ENCODE results near the gene FCRL4. TPM values are rescaled to one million over a fixed set of nuclear protein-coding genes. Genes with fewer than 3 reads are reported as not detected.
A peak's percentile ranks its signal among the peaks of the same experiment; 100 is the strongest.

Gene FCRL4
- total and polyA plus RNA-seq, 5 donors from 2014 or later, result not detected

DNA sequence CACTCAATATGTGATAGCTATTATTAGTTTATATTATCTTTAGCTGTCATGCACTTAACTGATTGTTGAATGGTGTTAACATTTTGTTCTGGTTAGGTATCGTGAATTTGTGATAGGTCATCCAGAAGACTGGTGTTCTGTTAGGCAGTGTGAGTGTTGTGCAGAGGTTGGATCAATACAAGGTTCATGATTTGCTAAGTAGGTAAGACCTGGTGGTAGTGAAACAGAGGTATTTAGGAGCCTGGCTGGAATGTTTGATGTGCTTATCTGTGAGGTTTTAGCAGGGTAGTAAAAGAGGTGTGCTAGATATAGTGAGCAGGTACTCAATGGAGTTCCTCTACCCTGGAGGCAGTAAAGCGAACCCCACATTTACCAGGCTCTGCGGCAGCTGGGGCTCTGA, 20.3 kb upstream of the FCRL4 start:
- no peaks in the 10 kb centered on the region for H3K36me3 Mint-ChIP-seq
- H3K27ac Mint-ChIP-seq, result no peak overlapping the region

DNA sequence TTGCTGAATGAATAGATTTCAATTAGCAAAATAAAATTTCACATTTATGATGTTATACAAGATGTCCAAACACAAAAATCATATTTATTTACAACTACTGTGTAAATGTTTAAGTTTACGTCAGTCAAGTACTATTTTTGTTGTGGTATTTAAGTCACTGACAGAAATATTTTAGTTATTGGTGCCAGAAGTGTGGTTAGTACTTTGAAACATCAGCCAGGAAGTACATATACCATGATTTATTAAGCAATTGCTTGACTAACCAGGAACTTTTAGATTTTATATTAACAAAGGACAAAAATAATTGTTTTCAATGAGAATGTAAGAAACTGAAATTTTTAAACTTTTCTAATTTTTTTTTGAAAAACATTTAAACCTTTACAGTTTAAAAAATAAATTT, 2.4 kb upstream of the FCRL4 start:
- peaks cover 0 to 8% (median 4%) of the 10 kb centered on the region in 4 donors for H3K4me1 Mint-ChIP-seq
- Histone ChIP-seq H3K27me3 (ENCODE audit: control insufficient read depth, insufficient read depth, low read length) (peaks cover 5% of the 10 kb centered on the region), H3K9me3 (ENCODE audit: control insufficient read depth in 2 of 2, low read length in 2 of 2) (no peaks in the 10 kb centered on the region), H3K36me3 (ENCODE audit: control insufficient read depth, insufficient read depth, low read length) (no peaks in the 10 kb centered on the region), H3K4me3 (ENCODE audit: low read depth, low read length) (no peak overlapping the region), H3K4me1 (ENCODE audit: control insufficient read depth, insufficient read depth, low read length, poor library complexity, severe bottlenecking) (no peaks in the 10 kb centered on the region), H3K27ac (ENCODE audit: insufficient read depth, low read length, poor library complexity, severe bottlenecking) (no peak overlapping the region)
- H3K36me3 Mint-ChIP-seq, result no peaks in the 10 kb centered on the region
- peaks cover 19% of the 10 kb centered on the region for H3K27me3 Mint-ChIP-seq
- no peak overlapping the region for H3K4me3 Mint-ChIP-seq
- DNase-seq (no peak), ATAC-seq (ENCODE audit: low read depth in 2 of 2) (no peak)
- peaks cover 0 to 3% (median 0%) of the 10 kb centered on the region in 7 donors for H3K9me3 Mint-ChIP-seq
- H3K27ac Mint-ChIP-seq, result no peak overlapping the region

More for the DNA sequence above, 20.3 kb upstream of the FCRL4 start:
- Histone ChIP-seq H3K9me3 (ENCODE audit: control insufficient read depth in 2 of 2, low read length in 2 of 2) (no peaks in the 10 kb centered on the region), H3K27ac (ENCODE audit: insufficient read depth, low read length, poor library complexity, severe bottlenecking) (no peak overlapping the region), H3K36me3 (ENCODE audit: control insufficient read depth, insufficient read depth, low read length) (no peaks in the 10 kb centered on the region), H3K27me3 (ENCODE audit: control insufficient read depth, insufficient read depth, low read length) (peaks cover 3% of the 10 kb centered on the region), H3K4me3 (ENCODE audit: low read depth, low read length) (no peak overlapping the region), H3K4me1 (ENCODE audit: control insufficient read depth, insufficient read depth, low read length, poor library complexity, severe bottlenecking) (no peaks in the 10 kb centered on the region)
- Mint-ChIP-seq H3K9me3 (no peaks in the 10 kb centered on the region), H3K4me1 (no peaks in the 10 kb centered on the region), H3K27me3 (no peaks in the 10 kb centered on the region), H3K4me3 (no peak overlapping the region)
- ATAC-seq (ENCODE audit: low read depth in 2 of 2) (no peak), DNase-seq (no peak)

DNA sequence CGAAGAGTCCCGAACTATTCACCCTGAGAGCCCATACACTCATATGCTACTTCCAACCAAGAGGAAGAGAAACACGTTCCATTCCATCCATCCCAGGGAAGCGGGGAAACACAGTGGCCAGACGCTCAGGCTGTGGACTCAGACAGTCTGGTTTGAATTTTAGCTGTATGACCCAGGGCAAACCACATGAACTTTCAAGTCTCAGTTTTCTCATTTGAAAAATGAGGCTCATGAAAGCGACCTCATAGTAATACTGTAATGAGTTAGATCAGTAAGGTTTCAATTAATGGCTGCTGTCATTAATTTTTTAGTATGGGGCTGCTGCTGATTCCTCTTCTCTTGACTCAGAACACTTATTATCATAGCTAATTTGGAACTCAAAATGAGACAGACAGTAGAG, 1.5 kb downstream of the FCRL4 start:
- peaks cover 0 to 1% (median 0%) of the 10 kb centered on the region in 7 donors for H3K9me3 Mint-ChIP-seq
- H3K27me3 Mint-ChIP-seq, result peaks cover 13% of the 10 kb centered on the region
- H3K4me3 ChIP-seq (ENCODE audit: low read depth, low read length), result no peak overlapping the region
- no peak for ATAC-seq (ENCODE audit: low read depth in 2 of 2)
- H3K9me3 ChIP-seq (ENCODE audit: control insufficient read depth in 2 of 2, low read length in 2 of 2), result no peaks in the 10 kb centered on the region
- H3K27ac Mint-ChIP-seq, result no peak overlapping the region
- no peak overlapping the region for H3K27ac ChIP-seq (ENCODE audit: insufficient read depth, low read length, poor library complexity, severe bottlenecking)
- peaks cover 0 to 10% (median 4%) of the 10 kb centered on the region in 4 donors for H3K4me1 Mint-ChIP-seq
- peaks cover 5% of the 10 kb centered on the region for H3K27me3 ChIP-seq (ENCODE audit: control insufficient read depth, insufficient read depth, low read length)
- no peak overlapping the region for H3K4me3 Mint-ChIP-seq
- no peak for DNase-seq
- no peaks in the 10 kb centered on the region for H3K4me1 ChIP-seq (ENCODE audit: control insufficient read depth, insufficient read depth, low read length, poor library complexity, severe bottlenecking)
- H3K36me3 Mint-ChIP-seq, result no peaks in the 10 kb centered on the region
- H3K36me3 ChIP-seq (ENCODE audit: control insufficient read depth, insufficient read depth, low read length), result no peaks in the 10 kb centered on the region

DNA sequence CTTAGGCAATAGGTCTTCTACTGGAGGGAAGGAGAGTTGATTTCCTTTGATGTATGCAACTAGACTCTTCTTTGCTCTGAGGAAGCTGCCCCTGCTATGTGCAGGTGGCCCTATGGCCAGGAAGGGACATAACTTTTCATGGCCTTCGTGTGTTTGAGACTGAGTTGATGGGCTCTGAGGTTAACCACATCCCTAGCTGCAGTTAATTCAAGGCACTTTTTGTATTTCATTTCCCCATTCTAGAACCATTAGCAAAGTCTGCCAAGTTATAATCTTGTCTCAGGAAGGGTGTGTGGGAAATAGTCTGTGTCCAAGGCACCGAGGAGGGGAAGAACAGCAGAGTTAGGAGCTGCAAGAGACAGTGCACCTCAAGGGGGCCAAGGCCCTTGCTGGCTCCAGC, 2.5 kb downstream of the FCRL4 start:
- Mint-ChIP-seq H3K4me1 (peaks cover 0 to 10% (median 4%) of the 10 kb centered on the region in 4 donors), H3K27me3 (peaks cover 13% of the 10 kb centered on the region), H3K9me3 (peaks cover 0 to 1% (median 0%) of the 10 kb centered on the region in 7 donors), H3K27ac (no peak overlapping the region), H3K4me3 (no peak overlapping the region), H3K36me3 (no peaks in the 10 kb centered on the region)
- H3K9me3 ChIP-seq (ENCODE audit: control insufficient read depth in 2 of 2, low read length in 2 of 2), result no peaks in the 10 kb centered on the region
- H3K36me3 ChIP-seq (ENCODE audit: control insufficient read depth, insufficient read depth, low read length), result no peaks in the 10 kb centered on the region
- no peak overlapping the region for H3K4me3 ChIP-seq (ENCODE audit: low read depth, low read length)
- ATAC-seq (ENCODE audit: low read depth in 2 of 2) (peak in 1 of 2 donors; percentile 48), DNase-seq (peak in 1 of 3 donors; percentile 21)
- no peaks in the 10 kb centered on the region for H3K4me1 ChIP-seq (ENCODE audit: control insufficient read depth, insufficient read depth, low read length, poor library complexity, severe bottlenecking)
- H3K27me3 ChIP-seq (ENCODE audit: control insufficient read depth, insufficient read depth, low read length), result peaks cover 5% of the 10 kb centered on the region
- no peak overlapping the region for H3K27ac ChIP-seq (ENCODE audit: insufficient read depth, low read length, poor library complexity, severe bottlenecking)

DNA sequence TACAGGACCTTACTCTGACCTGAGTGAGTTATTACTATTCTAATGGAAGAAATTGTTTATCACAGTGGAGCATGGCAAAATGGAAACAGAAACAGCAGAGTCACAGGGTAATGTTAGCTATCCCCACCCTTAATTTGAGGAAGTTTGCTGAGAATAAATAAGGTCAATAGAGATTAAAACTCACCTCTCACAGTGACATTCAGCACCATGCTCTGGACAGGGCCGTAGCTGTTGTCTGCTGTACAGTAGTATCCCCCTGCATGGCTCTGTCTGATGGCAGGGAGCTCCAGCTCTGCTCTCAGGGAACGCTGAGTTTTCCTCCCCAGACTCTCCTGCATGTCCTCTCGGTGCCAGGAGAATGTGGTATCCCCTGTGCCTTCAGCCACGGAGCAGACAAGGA, 11.9 kb downstream of the FCRL4 start:
- H3K4me3 ChIP-seq (ENCODE audit: low read depth, low read length), result no peak overlapping the region
- Mint-ChIP-seq H3K9me3 (peaks cover 0 to 3% (median 0%) of the 10 kb centered on the region in 7 donors), H3K4me3 (no peak overlapping the region), H3K36me3 (no peaks in the 10 kb centered on the region), H3K27ac (no peak overlapping the region), H3K4me1 (peaks cover 0 to 9% (median 0%) of the 10 kb centered on the region in 4 donors), H3K27me3 (peaks cover 10% of the 10 kb centered on the region)
- no peaks in the 10 kb centered on the region for H3K36me3 ChIP-seq (ENCODE audit: control insufficient read depth, insufficient read depth, low read length)
- ATAC-seq (ENCODE audit: low read depth in 2 of 2) (no peak), DNase-seq (no peak)
- no peak overlapping the region for H3K27ac ChIP-seq (ENCODE audit: insufficient read depth, low read length, poor library complexity, severe bottlenecking)
- H3K27me3 ChIP-seq (ENCODE audit: control insufficient read depth, insufficient read depth, low read length), result no peaks in the 10 kb centered on the region
- peaks cover 0 to 4% of the 10 kb centered on the region in 2 experiments for H3K9me3 ChIP-seq (ENCODE audit: control insufficient read depth in 2 of 2, low read length in 2 of 2)
- H3K4me1 ChIP-seq (ENCODE audit: control insufficient read depth, insufficient read depth, low read length, poor library complexity, severe bottlenecking), result no peaks in the 10 kb centered on the region

DNA sequence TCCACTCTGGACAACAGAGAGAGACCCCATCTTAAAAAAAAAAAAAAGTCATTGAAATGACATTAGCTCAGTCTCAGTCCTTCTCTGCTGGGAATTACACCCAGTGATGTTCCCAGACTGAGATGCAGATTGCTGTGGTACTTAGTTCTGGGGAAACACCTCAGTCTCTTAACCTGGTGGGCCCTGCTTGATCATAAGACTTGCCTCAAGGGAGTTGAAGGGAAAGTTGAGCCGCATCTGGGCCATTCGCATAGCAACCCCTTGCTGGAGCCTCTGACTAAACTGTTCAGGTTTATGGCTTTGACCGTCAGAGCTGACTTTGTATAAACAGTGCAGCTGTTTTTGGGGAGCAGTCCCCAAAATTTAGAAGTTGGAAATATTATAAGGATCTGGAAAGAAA, 13.4 kb downstream of the FCRL4 start:
- no peaks in the 10 kb centered on the region for H3K36me3 Mint-ChIP-seq

DNA sequence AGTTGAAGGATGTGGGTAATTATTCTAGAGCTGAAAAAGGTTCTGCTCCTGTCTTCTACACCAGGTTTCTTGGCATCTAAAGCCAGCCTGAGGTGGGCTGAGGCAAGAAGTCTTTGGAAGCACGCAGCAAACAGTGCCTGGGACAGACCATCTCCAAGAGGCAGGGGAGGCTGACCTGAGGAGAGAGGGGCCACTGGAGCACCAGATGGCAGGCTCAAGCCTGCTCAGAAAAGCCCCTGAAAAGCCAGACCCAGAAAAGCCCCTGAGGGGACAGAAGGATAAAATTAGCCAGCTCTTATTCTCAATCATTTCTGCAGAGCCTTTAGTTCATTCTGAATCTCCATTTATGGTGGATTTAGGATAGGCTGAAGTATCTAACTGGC, 17.1 kb downstream of the FCRL4 start:
- peak overlapping the region in 1 of 3 donors; percentile 77 for H3K27ac Mint-ChIP-seq
- Histone ChIP-seq H3K4me1 (ENCODE audit: control insufficient read depth, insufficient read depth, low read length, poor library complexity, severe bottlenecking) (peaks cover 5% of the 10 kb centered on the region), H3K9me3 (ENCODE audit: control insufficient read depth in 2 of 2, low read length in 2 of 2) (peaks cover 0 to 4% of the 10 kb centered on the region in 2 experiments), H3K36me3 (ENCODE audit: control insufficient read depth, insufficient read depth, low read length) (no peaks in the 10 kb centered on the region), H3K27ac (ENCODE audit: insufficient read depth, low read length, poor library complexity, severe bottlenecking) (no peak overlapping the region), H3K27me3 (ENCODE audit: control insufficient read depth, insufficient read depth, low read length) (peaks cover 5% of the 10 kb centered on the region), H3K4me3 (ENCODE audit: low read depth, low read length) (no peak overlapping the region)
- no peak overlapping the region for H3K4me3 Mint-ChIP-seq
- peaks cover 0 to 13% (median 2%) of the 10 kb centered on the region in 4 donors for H3K4me1 Mint-ChIP-seq
- ATAC-seq (ENCODE audit: low read depth in 2 of 2) (no peak), DNase-seq (no peak)
- peaks cover 7% of the 10 kb centered on the region for H3K27me3 Mint-ChIP-seq
- no peaks in the 10 kb centered on the region for H3K36me3 Mint-ChIP-seq
- H3K9me3 Mint-ChIP-seq, result peaks cover 0 to 3% (median 0%) of the 10 kb centered on the region in 7 donors

More for the DNA sequence above, 13.4 kb downstream of the FCRL4 start:
- Mint-ChIP-seq H3K9me3 (peaks cover 0 to 3% (median 0%) of the 10 kb centered on the region in 7 donors), H3K27me3 (peaks cover 16% of the 10 kb centered on the region), H3K27ac (no peak overlapping the region), H3K4me1 (peaks cover 0 to 13% (median 2%) of the 10 kb centered on the region in 4 donors), H3K4me3 (no peak overlapping the region)
- ATAC-seq (ENCODE audit: low read depth in 2 of 2) (no peak), DNase-seq (no peak)
- no peaks in the 10 kb centered on the region for H3K27me3 ChIP-seq (ENCODE audit: control insufficient read depth, insufficient read depth, low read length)
- H3K4me1 ChIP-seq (ENCODE audit: control insufficient read depth, insufficient read depth, low read length, poor library complexity, severe bottlenecking), result peaks cover 5% of the 10 kb centered on the region
- peaks cover 0 to 4% of the 10 kb centered on the region in 2 experiments for H3K9me3 ChIP-seq (ENCODE audit: control insufficient read depth in 2 of 2, low read length in 2 of 2)
- H3K4me3 ChIP-seq (ENCODE audit: low read depth, low read length), result no peak overlapping the region
- H3K27ac ChIP-seq (ENCODE audit: insufficient read depth, low read length, poor library complexity, severe bottlenecking), result no peak overlapping the region
- H3K36me3 ChIP-seq (ENCODE audit: control insufficient read depth, insufficient read depth, low read length), result no peaks in the 10 kb centered on the region

DNA sequence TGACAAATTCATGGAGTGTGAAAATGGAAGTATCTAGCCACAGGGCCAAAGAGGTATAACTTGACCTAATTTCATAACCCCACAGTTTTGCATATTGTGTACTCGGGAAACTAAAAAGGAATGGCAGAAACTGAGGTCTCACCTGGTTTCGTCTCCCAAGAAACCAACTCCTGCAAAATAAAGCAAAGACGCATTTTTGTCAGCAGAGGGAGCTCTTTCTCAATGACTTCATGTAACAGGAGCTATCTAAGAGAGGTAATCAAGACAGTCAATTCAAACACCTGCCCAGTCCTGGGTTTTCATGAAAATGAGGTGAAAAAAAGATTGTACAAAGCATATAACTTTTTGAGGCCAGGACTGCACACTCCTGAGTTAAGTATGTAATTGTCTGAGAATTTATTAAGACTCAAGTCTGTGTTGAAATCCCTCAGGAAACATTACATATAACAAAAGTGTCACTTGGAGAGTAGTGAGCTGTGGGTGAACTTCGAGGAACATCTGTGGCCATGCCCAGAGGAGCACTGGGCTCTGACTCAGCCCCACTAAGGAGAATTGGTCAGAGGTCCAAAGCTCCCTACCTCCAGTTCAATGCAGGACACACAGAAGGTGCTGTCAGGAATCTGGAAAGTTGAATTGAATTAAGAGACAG, 17.6 kb downstream of the FCRL4 start:
- H3K27ac Mint-ChIP-seq, result peak overlapping the region in 1 of 3 donors; percentile 45
- DNase-seq (peak; percentile 13 to 67 (median 54)), ATAC-seq (ENCODE audit: low read depth in 2 of 2) (peak; percentile 46 to 57)
- peaks cover 0 to 4% of the 10 kb centered on the region in 2 experiments for H3K9me3 ChIP-seq (ENCODE audit: control insufficient read depth in 2 of 2, low read length in 2 of 2)
- H3K36me3 ChIP-seq (ENCODE audit: control insufficient read depth, insufficient read depth, low read length), result no peaks in the 10 kb centered on the region
- peaks cover 5% of the 10 kb centered on the region for H3K4me1 ChIP-seq (ENCODE audit: control insufficient read depth, insufficient read depth, low read length, poor library complexity, severe bottlenecking)
- no peak overlapping the region for H3K4me3 ChIP-seq (ENCODE audit: low read depth, low read length)
- H3K27me3 Mint-ChIP-seq, result peaks cover 7% of the 10 kb centered on the region
- peaks cover 0 to 12% (median 2%) of the 10 kb centered on the region in 4 donors for H3K4me1 Mint-ChIP-seq
- no peak overlapping the region for H3K27ac ChIP-seq (ENCODE audit: insufficient read depth, low read length, poor library complexity, severe bottlenecking)
- H3K4me3 Mint-ChIP-seq, result no peak overlapping the region
- H3K9me3 Mint-ChIP-seq, result peaks cover 0 to 3% (median 0%) of the 10 kb centered on the region in 7 donors
- no peaks in the 10 kb centered on the region for H3K36me3 Mint-ChIP-seq
- H3K27me3 ChIP-seq (ENCODE audit: control insufficient read depth, insufficient read depth, low read length), result peaks cover 5% of the 10 kb centered on the region
